Small intestine (tissue), 7 donors: Measurements from ENCODE around the gene CORO2B. TPM values are rescaled to one million over a fixed set of nuclear protein-coding genes. Genes with fewer than 3 reads are reported as not detected.

Source experiments
- DNase-seq, 2 donors: peaks; one replicate each; pipeline versions ENCODE4 v3.0.0 to v3.0.0-alpha.2; 2013
- FAIRE-seq: peaks from 2 replicates; lab custom pipeline; 2012; peaks lifted over from hg19 to GRCh38; lab: Jason Lieb, UNC
- H3K27ac ChIP-seq, 3 donors: one replicate each; pipeline ENCODE4 v1.5.1; 2013; ENCODE audit warnings: low read length in 2 of 3, mild to moderate bottlenecking in 2 of 3, control low read depth in 1 of 3, inconsistent platforms in 1 of 3, low read depth in 1 of 3, moderate library complexity in 1 of 3
- H3K27me3 ChIP-seq, 3 donors: one replicate each; pipeline ENCODE4 v1.6.1; 2013; ENCODE audit warnings: low read length in 3 of 3, inconsistent platforms in 1 of 3; ENCODE audit not compliant: control insufficient read depth in 3 of 3, insufficient read depth in 3 of 3
- H3K36me3 ChIP-seq, 3 donors: one replicate each; pipeline ENCODE4 v1.6.1; 2013; ENCODE audit warnings: low read length in 3 of 3, inconsistent platforms in 1 of 3, low read depth in 1 of 3, mild to moderate bottlenecking in 1 of 3, moderate library complexity in 1 of 3; ENCODE audit not compliant: control insufficient read depth in 3 of 3, insufficient read depth in 2 of 3
- H3K4me1 ChIP-seq, 3 donors: one replicate each; pipeline ENCODE4 v1.6.1; 2013; ENCODE audit warnings: low read length in 2 of 3, inconsistent platforms in 1 of 3, low read depth in 1 of 3, mild to moderate bottlenecking in 1 of 3, moderate library complexity in 1 of 3; ENCODE audit not compliant: control insufficient read depth in 3 of 3, insufficient read depth in 2 of 3
- H3K4me3 ChIP-seq, 3 donors: one replicate each; pipeline ENCODE4 v1.5.1; 2013; ENCODE audit warnings: low read length in 3 of 3, control low read depth in 1 of 3, inconsistent platforms in 1 of 3, low read depth in 1 of 3, mild to moderate bottlenecking in 1 of 3, moderate library complexity in 1 of 3
- H3K9me3 ChIP-seq, 2 donors: one replicate each; pipeline ENCODE4 v1.6.1; 2013; ENCODE audit warnings: low read depth in 1 of 2, low read length in 1 of 2; ENCODE audit not compliant: control insufficient read depth in 2 of 2, insufficient read depth in 1 of 2
- WGBS, 3 donors: extraction: QIAGEN DNeasy Blood & Tissue Kit; methylation state at CpG; one replicate each; pipeline ENCODE4 v1.1.7; 2013; 5-methylcytosine and 5-hydroxymethylcytosine counted together
- polyA plus RNA-seq, 4 donors: library from polyadenylated mRNA; stranded (reverse) in 3 of 4; unstranded in 1 of 4; fragments of 200-250 nt in 3 of 4; fragments of 120-200 nt in 1 of 4; gene quantifications; one replicate each; pipeline versions ENCODE4 v1.2.1 to v1.2.3, GENCODE V29; 2013
- donor health status: healthy with polysubstance abuse.
- donor health status: control.
- donor health status: control.
- donor health status: Bipolar disorder and iron deficiency.
- donor health status: healthy.

Gene CORO2B
- polyA plus RNA-seq, 4 donors = 1.3 to 3.0 (median 1.7) TPM

DNA sequence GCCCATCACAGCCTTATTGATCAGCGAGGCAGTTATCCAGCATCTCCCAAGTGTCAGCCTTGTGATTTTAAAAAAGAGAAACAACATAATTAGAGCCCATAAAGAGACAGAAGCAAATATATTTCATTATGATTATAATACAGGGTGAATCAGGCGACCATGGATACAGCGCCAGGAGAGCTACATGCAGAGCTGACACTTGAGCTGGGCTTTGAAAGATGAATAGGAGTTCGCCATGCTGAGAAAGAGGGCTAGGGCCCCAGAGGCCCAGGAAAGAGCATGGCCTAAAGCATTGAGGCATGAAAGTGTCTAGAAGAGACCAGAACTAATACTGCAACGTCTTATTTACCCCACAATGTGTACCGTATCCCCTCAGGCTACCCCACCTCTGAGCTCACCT, 4.2 kb upstream of the CORO2B start:
- H3K4me1 ChIP-seq = peaks cover 0 to 12% (median 0%) of the 10 kb centered on the region in 3 donors
- H3K27ac ChIP-seq = no peak overlapping the region
- peaks cover 8 to 71% (median 14%) of the 10 kb centered on the region in 3 donors for H3K27me3 ChIP-seq
- H3K9me3 ChIP-seq = no peaks in the 10 kb centered on the region
- DNase-seq = no peak
- WGBS, 3 donors = 76 to 82% (median 80%) methylated on average over 6 of the region's 6 CpGs
- no peak for FAIRE-seq
- H3K4me3 ChIP-seq = no peak overlapping the region
- no peaks in the 10 kb centered on the region for H3K36me3 ChIP-seq

DNA sequence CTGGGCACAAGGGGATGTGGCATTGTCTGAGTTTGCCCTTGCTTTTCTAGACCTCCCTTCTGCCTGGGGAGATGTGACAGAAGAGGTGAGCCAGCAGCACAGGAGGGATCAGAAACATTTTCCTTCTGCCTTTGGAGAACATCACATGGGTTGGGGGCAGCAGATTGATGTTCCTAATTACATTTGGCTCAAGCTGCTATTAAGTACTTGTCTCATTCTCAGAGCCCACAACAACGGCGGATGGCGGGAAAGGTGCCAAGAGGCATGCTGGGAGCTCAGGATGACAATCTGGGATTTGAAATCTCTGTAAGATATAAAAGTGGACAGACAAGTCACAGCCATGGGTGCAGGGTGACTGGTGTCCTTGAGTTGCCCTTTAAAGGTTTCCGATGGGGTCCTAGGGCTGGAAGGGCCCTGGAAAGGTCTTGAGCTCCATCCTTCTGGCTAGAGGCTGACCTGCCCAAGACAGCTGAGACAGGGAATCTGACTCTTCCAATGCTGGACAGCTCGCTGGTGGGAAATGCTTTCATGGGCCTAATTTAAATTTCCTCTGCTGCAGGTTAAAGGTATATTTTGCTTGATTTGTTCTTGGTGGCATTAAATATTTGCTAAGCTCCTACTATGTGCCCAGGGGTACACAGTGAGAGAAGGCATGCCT, 2.4 kb upstream of the CORO2B start:
- Histone ChIP-seq H3K4me1 (peaks cover 0 to 12% (median 0%) of the 10 kb centered on the region in 3 donors), H3K27me3 (peaks cover 8 to 75% (median 15%) of the 10 kb centered on the region in 3 donors), H3K9me3 (no peaks in the 10 kb centered on the region), H3K27ac (no peak overlapping the region), H3K36me3 (no peaks in the 10 kb centered on the region), H3K4me3 (no peak overlapping the region)
- 76 to 85% (median 78%) methylated on average over 5 of the region's 5 CpGs for WGBS, 3 donors
- no peak for FAIRE-seq
- DNase-seq = no peak

DNA sequence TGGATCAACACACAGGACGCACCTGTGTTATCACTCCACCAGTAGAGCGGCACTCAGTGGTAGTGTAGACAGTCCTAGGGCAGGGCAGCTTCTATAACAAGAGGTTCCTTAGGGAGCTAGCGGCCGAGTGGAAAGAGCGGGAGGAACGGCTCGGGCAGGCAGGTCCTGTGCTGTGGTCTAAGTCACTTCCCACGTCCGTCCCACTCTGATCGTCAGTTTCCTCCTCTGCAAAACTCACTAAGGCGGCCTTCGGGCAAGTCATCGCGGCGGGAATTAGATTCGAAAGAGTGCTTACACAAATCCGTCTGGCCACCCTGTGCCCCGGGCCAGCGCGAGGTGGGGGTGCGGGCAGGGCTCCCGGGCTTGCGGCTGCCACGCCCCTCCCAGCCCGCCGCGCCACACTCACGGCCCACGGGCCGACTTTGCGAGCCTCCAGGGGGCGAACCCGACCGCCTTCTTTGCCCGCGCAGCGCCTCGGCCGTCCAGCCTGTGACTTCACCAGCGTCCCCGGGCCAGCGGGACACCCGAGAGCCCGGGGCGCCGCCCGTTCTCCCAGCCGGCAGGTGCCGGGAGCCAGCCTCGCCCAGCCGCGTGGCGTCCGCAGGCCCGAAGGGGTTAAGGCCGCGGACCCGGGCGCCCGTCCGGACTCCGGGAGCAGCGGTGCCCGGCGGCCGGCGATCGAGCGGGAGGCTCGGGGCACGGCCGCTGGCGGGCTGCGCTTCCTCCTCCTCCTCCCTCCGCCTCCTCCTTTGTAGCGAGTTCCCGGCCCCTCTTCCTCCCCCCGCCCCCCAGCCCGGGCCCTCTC, 416 bp upstream of the CORO2B start:
- H3K27ac ChIP-seq = peak overlapping the region in 1 of 3 donors; percentile 47
- peaks cover 0 to 15% (median 0%) of the 10 kb centered on the region in 3 donors for H3K4me1 ChIP-seq
- H3K9me3 ChIP-seq = no peaks in the 10 kb centered on the region
- no peaks in the 10 kb centered on the region for H3K36me3 ChIP-seq
- no peak for FAIRE-seq
- peaks cover 8 to 60% (median 15%) of the 10 kb centered on the region in 3 donors for H3K27me3 ChIP-seq
- WGBS, 3 donors = 1% methylated on average over 43 to 79 of the region's 79 CpGs
- DNase-seq = peak; percentile 6 to 73
- H3K4me3 ChIP-seq = peak overlapping the region; percentile 25 to 58 (median 38)

DNA sequence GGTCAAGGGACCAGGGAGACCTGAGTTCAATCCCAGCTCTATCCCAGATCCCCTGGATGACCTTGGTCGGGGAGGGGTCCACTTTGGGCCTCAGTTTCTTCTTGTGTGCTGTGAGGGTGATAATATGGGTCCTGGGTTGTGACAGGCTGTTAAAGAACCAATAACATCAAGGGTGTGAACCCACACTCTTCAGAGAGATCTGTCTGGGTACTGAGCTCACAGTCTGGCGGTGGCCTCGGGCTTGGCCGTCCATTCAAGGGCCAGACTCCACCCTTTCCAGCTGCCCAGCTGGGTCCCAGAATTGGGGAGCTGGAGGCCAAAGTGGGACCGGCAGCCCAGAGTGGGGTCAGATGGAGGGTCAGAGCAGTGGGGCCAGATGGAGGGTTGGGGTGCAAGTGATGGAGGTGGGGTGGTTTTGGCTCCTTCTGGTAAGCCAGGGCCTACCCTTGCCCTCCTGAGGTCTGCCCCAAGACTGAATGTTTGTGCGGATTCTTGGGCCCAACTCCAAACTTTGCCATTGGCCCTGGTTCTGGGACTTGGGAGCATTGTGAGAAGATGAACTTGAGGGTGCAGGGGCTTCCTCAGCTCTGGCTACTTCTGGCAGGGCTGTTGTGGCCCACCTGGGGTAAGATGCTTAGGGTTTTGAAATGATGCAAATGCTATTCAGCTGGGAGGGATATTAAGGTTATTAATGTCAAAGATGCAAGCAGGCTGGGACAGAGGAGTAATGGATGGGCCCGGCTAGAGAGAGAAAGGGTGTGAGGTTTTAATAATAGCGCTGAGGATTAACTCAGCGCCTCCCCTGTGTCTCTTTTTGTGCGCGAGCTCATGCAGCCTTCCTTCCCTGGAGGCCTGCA, 1.5 kb downstream of the CORO2B start:
- Histone ChIP-seq H3K9me3 (no peaks in the 10 kb centered on the region), H3K27ac (peak overlapping the region in 1 of 3 donors; percentile 5), H3K36me3 (no peaks in the 10 kb centered on the region), H3K27me3 (peaks cover 5 to 42% (median 8%) of the 10 kb centered on the region in 3 donors), H3K4me3 (peak overlapping the region in 1 of 3 donors; percentile 35), H3K4me1 (peaks cover 0 to 17% (median 0%) of the 10 kb centered on the region in 3 donors)
- WGBS, 3 donors = 82 to 87% (median 84%) methylated on average over 11 of the region's 11 CpGs
- FAIRE-seq (no peak), DNase-seq (no peak)

DNA sequence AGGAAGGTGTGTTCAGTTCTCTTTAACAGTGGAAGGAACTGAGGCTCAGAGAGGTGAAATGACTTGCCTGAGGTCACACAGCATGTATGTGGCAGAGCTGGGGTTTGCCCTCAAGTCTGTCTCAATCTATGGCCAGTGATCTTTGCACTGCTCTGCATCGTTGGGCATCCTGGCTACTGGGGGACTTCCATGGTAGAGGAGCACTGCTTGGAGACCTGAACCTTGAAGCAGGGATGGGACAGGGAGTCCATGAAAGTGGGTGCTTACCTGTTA, 2.0 kb downstream of the CORO2B start:
- Histone ChIP-seq H3K4me3 (no peak overlapping the region), H3K36me3 (no peaks in the 10 kb centered on the region), H3K27me3 (peaks cover 5 to 42% (median 8%) of the 10 kb centered on the region in 3 donors), H3K9me3 (no peaks in the 10 kb centered on the region), H3K4me1 (peaks cover 0 to 17% (median 0%) of the 10 kb centered on the region in 3 donors), H3K27ac (no peak overlapping the region)
- WGBS, 3 donors = 60 to 85% (median 79%) methylated on average over 1 of the region's 1 CpG
- no peak for FAIRE-seq
- no peak for DNase-seq

DNA sequence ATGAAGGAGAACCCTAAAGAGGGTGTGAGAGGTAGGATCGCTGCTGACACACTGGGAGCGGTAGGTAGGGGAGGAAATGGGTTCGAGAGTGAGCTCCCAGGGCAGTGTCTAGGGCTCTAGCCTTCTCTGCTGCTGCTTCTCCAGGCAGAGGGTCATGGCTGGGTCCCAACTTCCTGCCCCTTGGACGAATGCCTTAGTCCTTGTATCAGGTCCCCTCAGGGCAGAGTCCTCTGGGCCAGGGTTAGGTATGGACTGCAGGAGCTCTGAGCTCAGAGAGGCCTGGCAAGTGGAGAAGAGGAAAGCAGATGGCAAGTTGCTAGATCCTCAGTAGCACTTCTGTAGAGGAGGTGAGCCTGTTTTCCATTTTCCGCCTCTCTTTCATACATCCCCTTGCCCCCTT, 2.9 kb downstream of the CORO2B start:
- WGBS, 3 donors = 63 to 75% (median 74%) methylated on average over 5 of the region's 5 CpGs
- Histone ChIP-seq H3K4me1 (peaks cover 0 to 17% (median 0%) of the 10 kb centered on the region in 3 donors), H3K27me3 (peaks cover 5 to 35% (median 5%) of the 10 kb centered on the region in 3 donors), H3K4me3 (no peak overlapping the region), H3K9me3 (no peaks in the 10 kb centered on the region), H3K36me3 (no peaks in the 10 kb centered on the region), H3K27ac (peak overlapping the region in 1 of 3 donors; percentile 11)
- FAIRE-seq (no peak), DNase-seq (no peak)

DNA sequence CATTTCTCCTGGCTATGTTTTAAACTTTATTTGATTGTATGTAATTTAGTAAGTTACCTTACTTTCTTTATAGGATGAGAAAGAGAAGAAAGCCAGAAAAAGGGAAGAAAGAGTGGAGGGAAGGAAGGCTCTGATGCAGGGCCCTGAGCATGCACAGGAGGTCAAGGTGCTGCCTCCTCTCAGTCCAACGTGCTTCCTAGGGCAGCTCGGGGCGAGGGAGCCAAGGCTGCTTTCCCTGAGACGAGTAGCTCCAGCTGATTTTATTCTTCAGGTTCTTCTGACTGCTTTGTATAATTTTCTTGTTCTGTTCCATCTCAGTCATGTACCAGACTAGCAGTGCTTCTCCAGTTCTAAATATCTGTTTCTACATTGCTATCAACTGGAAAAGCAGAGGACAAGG, 3.4 kb downstream of the CORO2B start:
- Histone ChIP-seq H3K36me3 (no peaks in the 10 kb centered on the region), H3K4me3 (no peak overlapping the region), H3K27me3 (peaks cover 5 to 30% (median 5%) of the 10 kb centered on the region in 3 donors), H3K4me1 (peaks cover 0 to 17% (median 0%) of the 10 kb centered on the region in 3 donors), H3K9me3 (no peaks in the 10 kb centered on the region), H3K27ac (no peak overlapping the region)
- FAIRE-seq = no peak
- DNase-seq = no peak
- WGBS, 3 donors = 62 to 80% (median 68%) methylated on average over 4 of the region's 4 CpGs

DNA sequence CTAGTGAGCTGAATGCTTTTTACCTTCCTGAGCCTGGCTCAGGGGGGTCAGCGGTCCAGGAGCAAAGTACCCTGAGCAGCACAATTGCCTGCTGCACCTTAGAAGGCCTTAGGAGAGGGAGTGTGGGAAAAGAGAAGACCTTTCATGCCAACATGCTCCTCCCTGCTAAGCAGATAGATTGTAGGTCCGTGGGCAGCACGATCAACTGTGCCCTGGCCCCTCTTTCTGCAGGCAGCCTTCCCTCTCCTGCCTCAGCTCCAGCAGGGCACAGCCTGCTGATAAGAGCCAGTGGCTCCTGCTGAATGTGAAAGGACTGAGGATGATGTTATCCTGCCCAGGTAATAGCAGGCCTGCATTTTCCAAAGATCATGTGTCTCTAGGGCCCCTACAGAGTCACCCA, 4.1 kb downstream of the CORO2B start:
- FAIRE-seq = no peak
- DNase-seq = no peak
- Histone ChIP-seq H3K27ac (no peak overlapping the region), H3K9me3 (no peaks in the 10 kb centered on the region), H3K27me3 (peaks cover 5 to 25% (median 5%) of the 10 kb centered on the region in 3 donors), H3K4me1 (peaks cover 0 to 12% (median 0%) of the 10 kb centered on the region in 3 donors), H3K36me3 (no peaks in the 10 kb centered on the region), H3K4me3 (no peak overlapping the region)
- WGBS, 3 donors = 82 to 86% (median 83%) methylated on average over 3 of the region's 3 CpGs
